Ramos (cell line): Measurements from ENCODE around the gene NFIX.

Source experiments
- in situ Hi-C: fragments of 300-500 bp; cut with MboI; formaldehyde crosslinking; loops from one replicate; pipeline ENCODE4 v1.14.3; 2022; ENCODE audit warnings: low sequenced_read_pairs; ENCODE audit not compliant: unreplicated experiment

The NFIX gene

DNA sequence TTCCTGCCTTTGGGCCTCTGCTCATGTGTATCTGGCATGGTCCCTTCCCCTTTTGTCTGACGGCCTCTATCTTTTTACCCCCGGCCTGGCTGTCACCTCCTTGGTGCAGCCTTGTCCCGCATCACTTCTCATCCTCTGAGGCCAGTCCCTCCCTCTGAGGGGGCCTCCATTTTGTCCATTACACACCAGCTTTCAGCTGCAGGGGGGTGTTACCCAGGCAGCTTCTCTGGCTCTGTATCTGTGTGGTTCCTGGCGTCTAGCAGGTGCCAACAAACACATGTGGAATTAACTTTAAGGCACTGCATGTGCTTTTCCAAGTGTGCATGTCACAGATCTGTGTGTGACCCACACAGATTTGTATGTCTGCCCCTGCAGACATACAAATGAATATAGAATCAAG is 55.0 kb downstream of the NFIX start:
- in situ Hi-C loops, result no loop called here

DNA sequence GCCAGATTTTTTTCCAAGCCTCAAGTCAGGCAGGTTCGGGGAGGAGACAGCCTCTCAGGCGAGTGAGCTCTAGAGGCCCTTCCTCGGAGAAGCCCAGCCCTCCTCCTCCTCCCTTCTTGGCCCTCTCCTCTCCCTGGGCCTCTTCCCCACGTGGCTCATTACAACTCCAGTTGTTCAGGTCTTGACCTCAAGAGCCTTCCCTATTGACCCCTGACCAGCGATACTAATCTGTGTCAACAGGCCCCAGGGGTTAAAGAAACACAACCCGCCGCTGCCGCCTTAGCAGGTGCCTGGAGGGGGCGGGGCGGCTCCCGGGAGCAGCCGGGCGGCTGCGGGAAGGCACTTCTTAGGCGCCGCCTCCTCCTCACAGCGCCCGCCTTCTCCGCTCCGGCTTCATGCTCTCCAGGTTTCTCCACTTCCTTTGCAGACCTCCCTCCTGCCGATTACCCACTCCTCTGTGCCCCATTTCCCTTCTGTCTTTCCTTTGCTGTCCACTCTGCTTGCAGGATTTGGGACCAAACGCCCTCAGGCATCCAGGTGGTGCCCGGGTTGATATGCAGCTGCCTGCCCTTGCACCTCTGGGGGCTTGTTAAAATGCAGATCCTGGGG is 56.4 kb downstream of the NFIX start:
- in situ Hi-C loops, result no loop called here

DNA sequence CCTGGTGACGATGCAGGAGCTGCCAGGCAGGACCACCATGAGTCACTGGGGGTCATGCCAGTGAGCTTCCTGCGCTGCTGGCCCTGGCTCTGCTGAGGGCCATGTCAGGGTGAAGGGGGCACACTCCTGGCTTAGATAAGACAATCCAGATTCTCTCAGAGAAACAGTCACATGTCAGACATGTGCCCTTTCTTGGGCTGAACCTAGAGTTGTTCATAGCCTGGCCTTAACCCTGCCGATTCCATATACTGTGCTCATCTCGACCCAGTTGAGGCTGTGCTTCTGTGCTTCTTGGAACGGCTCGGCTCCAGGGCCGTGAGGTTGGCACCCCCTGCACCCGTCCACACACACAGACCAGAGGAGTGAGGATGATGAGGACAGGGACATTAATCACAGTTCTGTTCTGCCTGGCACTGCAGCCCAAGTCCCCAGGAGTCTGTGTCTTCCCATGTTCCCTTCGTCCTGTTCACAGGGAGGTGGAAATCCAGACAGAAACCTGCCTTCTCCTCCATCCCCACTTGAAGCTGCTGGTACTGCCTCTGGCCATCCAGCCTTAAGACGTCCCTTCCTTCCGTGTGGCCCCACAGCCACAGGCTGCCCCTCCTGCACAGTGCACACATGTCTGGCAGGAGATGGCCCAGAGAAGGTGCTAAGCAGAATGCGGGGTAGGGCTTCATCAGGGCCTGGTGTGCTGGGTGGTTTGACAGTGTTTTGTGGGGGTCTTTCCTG is 57.3 kb downstream of the NFIX start:
- in situ Hi-C loops, result no loop called here

DNA sequence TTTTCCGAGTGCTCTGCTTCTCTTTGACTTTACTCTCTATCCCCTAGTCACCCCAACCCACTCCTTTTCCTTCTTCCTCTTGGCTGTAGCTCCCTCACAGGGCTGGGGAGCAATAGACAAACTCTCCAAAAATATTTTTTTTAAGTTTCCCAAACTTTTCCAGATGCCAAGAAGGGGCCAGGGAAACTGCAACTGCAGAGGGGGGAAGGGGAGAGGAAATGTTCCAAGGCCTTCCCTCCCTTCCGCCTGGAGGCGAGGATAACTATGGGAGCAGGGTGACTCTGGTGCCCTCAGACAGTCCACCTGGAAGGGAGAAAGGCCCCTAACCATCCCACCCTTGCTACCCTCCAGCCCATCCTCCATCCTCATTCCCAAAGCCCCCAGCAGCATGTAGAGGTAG is 58.0 kb downstream of the NFIX start:
- in situ Hi-C loops, result no loop called here

DNA sequence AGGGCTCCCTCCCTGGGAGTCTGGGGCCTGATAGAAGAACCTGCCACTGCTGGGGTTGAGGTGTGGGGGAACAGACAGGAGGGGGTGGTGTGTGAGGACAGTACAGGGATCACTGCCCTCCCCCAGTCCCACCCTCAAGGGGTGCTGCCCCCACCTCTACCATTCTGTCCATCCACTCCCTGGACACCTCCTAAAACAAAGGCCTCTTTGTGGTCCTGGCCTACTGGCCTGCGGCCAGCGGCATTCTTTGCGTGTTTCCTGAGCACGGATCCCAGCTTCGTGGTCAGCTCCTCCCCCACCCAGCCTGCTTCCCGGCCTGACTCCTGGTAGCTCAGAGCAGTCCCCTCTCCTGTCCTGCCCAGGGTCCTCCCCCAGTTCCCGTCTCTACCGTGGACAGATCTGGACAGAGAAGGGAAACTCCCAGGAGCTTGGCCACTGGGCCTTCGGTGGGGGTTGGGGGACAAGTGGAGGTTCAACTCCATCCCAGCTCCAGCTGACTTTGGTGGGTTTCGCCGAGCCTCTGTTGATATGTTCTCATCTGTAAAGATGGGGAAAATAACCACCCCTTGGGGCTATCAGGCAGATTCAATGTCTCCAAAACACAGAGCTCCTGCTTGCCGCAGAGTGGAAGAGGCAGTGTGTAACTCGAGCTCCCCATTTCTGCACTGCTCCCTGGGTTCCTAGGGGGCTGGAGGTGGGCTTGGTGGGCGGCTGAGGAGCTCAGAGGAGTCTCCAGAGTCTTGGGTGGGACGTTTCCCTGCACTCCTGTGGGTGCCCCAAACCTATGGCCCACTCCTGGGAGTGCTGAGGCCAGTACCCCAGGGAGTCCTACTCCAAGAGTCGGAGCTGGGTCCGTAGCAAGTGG is 58.7 kb downstream of the NFIX start:
- in situ Hi-C loops, result no loop called here

DNA sequence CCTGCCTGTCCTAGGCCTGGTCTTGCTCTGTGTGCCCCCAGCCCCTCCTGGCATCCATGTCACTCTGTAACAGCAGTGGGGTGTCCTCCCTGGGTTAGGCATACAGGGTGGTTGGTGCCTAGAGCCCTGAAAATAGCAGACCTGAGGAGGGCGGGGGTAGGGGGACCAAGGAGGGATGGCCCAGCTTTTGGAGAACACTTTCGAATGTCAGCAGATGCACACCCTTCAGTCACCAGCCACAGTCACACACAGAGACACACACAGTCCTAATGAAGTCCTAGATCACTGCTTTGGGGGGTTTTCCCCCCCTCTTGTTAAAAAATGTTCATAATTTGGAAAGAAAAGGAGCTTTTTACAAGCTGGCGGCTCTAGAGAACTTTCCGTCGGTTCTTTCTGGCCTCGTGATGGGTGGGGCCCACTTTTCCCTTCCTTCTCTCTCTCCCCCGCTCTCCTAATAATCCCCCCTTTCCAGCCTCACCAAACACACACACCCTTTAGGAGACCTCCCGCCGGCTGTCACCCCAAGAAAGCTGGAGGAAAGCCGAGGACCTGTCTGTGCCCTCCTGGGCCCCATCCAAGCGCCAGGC is 59.4 kb downstream of the NFIX start:
- in situ Hi-C loops, result no loop called here

DNA sequence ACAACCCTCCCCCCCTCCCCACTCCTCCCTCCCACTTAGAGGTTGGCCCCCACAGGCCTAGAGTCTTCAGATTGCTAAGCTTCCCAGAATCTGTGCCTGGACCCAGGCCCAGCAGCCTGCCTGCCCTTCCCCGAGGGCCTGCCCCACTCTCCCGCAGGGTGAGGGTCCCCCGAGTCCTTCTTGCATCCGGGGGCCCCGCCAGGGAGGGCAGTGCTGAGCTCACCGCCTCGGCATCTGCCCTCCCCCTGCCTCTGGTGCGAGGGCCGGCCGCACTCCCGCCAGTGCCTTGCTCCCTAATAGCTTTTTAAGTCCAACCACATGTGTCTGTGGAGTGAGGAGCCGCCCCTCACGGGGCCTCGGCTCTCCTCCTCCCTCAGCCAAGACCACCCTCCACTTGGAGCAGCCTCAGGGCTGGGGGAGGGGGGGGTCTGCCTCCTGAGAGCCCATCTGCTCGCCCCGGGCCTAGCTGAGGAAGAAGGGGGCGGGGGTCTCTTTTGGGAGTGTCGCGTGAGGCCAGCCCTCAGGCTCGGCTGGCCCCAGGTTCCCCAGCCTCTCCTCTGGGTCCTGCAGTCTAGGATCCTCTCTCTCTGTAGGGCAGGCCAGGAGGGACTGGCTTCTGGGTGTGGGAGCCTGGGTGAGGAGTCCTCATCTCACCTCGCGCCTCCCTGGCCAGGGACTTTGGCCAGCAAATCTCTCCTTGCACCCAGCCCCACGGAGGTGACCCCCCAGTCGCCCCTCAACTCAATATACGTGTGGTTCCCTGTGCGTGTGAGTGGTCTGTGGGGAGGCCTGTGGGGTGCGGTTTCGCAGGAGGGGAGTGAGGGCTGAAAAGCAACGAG is 60.2 kb downstream of the NFIX start:
- in situ Hi-C loops, result no loop called here

DNA sequence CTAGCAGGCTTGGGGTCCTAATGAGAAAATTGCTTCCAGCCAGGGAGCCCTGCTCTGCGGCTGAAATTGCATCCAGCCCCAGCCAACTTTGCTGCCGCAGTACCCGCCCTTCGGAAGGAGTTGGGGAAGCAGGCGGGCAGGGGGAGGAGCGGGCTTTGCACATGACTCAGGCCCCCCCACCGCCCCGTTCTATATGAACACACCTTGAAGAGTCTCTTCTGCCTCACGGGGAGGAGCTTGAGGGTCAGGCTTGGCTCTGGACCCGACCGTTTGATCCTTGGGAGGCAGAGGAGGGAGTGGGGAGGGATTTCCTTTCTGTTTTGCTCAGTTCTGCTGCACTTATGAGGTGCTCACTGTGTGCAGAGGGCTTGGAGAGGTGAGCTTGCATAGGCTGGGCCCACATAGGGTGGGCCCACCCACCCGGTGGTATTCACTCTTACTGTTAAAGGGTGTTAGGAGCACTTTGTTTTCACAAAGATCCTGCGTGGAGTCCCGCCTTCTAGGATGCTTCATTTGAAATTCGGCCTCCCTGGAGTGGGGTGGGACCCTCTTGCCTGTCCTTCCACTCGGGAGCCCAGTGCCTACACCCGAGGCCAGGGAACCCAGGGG is 60.9 kb downstream of the NFIX start:
- in situ Hi-C loops, result no loop called here

DNA sequence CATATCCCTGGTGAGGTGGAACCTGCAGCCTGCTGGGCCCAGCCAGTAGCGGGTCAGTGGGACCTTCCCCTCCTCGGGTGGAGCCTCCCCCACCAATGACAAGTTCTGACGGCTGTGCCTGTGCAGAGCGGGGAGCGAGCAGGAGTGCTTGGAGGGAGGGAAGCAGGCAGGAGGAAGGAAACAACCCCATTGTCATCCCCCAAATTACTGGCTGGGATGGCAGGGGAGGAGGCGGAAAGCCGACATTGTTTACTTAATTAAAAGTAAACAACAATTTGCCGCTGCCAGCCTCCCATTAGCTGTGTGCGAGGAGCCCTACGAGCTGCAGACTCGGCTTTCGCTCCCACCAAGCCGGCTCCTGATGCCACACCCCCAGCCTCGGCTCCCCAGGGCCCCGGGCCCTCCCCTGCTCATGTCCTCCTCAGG is 61.9 kb downstream of the NFIX start:
- in situ Hi-C loops, result no loop called here

DNA sequence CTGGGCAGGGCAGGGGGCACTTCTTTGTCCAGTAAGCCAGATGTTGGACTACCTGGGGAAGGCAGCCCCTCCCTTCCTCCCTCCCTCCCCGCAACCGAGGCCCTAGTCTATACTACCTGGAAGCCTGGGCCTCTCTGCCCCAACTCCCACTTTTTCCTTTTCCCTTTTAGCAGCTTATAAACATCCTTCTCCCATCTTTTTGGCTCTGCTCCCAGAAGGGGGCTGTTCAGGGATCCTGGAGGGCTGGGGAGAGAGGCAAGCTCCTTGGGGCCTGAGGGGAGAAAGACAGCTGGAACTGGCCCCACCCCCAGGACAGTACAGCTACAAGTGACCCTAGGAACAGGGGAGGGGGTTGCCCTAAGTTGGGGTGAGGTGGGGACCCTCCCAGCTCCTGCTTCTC is 62.5 kb downstream of the NFIX start:
- in situ Hi-C loops, result no loop called here

DNA sequence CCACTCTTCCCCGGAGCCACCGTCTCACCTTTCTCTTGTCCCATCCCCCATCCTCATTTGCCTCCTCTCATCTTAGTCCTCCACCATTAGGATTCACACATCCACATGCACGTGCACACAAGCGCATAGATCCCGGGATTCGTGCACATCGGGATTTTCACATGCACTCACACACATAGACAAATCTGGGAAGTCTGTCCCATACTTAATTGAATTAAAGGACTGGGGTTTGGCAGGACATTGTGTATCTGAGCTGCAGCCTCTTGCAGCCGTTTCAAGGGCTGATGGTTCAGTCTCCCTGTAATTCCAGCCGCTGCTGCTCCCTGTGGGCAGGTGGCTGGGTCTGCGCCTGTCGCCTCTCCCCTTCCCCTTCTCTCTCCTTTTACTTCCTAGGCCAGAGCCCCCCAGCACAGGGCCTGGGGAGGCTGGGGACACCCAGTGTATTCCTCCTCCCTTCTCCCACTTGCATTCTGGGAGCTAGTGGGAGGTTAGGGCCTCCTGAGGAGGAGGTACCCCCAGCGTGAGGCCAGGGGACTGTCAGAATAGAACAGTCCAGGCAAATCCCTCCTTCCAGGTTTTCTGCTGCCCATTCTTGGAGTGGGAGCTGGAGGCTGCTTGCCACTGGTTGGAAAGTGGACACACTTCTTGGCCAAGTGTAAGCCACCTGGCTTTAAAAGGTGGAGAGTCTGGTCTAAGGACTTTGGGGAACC is 63.8 kb downstream of the NFIX start:
- in situ Hi-C loops, result no loop called here

DNA sequence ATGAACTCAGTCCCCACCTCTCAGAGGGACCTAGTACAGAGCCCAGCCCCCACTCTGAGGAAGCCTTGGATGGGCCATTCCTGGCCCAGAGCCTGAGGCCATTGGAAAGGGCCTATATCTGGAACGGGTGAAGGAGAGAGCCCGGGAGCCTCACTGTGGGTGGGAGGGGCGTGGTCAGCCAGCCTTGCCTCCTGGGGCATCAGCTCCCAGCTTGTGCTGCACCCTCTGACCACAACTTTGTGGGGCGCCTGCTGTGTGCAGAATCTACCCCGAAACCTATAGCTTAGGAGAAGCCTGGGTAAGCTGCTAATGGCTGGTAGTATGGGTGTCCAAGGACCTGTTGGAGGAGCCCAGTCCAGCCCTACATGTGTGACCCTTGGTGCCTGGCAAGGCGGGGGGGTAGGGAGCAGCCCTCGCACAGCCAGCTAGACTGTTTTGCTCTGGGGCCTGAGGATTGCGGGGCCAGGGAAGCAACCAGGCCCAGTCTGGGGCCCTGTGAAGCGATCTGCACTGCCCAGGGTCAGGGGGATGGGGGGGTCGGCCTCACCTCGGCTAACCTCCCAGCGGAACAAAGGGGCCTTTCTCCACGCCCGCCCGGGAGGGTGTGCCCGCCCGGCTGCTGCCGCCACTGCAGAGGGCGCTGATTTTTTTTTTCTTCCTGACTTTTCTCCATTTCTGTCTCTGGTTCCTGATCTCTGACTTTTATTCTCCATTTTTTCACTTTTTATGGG is 65.1 kb downstream of the NFIX start:
- in situ Hi-C loops, result no loop called here

DNA sequence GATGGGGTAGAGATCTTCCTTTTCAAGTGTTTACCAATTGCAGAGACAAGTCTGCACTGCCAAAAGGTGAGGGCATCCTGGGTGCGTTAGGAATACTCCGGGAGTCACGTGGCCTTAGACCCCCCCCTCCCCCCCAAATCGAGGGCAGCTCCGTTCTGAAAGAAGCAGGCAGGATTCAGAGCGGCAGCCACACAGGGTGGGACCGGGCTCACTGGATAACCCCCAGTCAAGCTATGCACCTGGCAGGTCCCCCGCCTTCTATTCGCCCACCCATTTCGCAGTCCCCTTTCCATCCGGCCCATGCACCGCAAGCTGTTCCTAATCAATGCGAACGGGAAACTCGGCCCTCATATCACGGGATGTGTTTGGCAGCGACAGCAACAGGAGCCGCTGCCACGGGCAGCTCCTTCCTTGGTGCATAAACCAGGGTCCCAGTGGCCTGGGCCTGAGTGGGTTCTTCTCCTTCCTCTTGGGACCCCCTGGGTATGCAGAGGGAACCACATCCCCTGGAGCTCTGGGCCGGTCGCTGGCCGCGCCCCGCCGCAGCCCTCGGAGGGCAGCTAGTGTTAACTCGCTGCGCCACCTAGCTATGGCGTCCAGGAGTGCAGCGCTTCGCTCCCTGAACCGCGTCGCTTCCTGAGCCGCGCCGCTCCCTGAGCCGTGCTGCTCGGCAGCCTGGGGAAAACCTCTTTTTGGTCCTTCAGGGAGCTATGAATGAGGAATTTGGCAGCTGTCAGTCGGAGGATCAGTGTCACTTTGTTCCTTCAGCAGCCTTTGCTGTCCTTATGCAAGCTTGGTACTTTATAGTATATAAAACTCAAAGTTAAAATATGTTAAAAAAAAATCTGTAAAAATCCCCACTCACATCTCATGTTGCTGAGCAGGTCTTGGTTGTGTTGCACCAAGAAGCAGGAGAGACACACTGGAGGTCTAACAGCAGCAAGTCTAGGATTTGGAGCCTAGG is 66.0 kb downstream of the NFIX start:
- in situ Hi-C loops, result no loop called here

DNA sequence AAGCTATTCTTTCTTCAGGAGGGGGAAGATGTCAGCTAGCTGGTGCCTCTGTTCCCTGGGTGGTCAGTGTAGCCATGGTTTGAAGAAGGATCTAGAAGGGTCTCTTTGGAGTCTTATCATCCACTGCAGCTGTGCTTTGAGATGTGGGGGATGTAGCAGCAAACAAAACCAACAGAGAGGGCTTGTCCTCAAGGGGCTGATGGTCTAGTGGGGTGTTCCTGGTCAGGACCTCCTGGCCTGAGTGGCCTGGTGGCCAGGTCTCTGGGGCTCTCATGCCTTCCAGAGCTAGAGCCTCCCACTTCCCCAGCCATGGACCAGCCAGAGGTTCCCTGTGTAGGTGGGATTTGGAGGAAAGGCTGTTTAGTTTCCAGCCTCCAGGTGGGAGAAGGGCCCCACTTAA is 67.0 kb downstream of the NFIX start:
- in situ Hi-C loops, result no loop called here

DNA sequence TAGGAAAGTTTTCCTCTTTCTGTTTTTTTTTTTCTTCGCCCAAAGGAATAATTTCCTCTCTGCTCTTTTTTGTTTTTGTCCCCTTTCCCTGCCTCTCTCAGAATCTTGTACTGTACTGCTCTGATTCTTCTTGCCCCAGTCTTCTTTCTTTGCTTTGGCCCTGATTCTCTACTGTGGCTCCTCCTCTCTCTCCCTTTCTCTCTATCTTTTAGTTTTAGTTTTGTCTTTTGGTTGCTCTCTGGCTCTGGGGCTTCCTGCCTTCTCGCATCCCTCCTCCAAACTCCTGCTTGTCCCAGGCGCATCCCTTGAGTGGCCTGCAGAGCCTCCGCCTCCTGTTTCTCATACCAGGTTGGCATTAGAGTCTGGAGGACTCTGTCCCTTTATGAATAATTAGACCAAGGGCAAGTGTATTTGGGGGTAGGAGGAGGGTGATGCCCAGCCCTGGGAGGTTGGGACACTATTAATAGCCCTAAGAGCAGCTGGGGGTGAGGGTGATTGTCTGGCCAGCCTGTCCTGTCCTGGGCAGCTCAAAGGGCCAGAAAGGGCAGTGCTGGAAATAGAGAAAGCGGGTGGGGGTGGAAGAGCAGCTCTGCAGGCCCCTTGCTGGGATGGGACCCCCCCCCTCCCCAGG is 68.3 kb downstream of the NFIX start:
- in situ Hi-C loops, result no loop called here

DNA sequence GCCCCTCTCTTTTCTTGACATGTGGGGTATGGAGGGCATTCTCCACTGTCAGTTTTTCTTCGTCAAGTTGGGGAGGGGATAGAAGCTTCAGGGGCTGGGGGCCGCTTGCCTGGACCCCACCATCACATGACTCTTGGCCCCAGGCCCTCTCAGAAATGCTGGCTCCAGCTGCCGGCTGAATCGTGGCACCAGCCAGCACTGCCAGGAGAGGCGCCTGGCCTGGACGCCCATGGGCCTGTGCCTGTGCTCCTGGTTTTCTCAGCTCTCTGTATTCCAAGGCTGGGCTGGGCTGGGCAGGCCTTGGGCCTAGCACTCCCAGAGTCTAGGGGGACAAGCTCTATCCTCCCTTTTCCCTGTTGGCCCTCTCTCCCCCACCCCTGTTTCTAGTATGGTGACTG is 68.8 kb downstream of the NFIX start:
- in situ Hi-C loops, result no loop called here

DNA sequence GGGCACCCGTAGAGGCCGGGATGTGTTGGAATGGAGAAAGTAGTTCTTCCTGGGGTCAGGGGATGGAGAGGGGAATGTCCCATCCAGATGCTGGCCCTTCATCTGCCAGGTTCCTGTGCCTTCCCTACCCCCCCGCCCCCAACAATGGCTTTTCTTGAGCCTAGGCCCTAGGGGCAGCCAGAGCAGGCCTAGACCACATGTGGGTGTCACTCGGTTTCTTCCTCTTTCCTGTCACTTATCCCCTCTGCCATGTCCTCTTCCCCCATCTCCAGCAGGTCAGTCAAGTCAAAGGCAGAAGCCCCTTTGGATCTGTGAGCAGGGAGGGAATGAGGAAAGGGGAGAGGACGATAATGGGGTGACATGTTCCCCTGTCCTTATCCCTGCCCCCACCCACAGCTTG is 71.0 kb downstream of the NFIX start:
- in situ Hi-C loops, result no loop called here
